ENCODE measurements around the gene PLN.

GRCh38 chr6:118542184-118542952 lies 5.7 kb upstream of the PLN start:
- TF ChIP-seq CTCF (IDR thresholded peaks at IDR 0.05; ENCODE audit: low read length), result no peak
- TF ChIP-seq EZH2 (IDR thresholded peaks at IDR 0.05; ENCODE audit: borderline replicate concordance, low read length), result no peak

Data from OCI-LY1 (cell line).